Lower leg skin (tissue), 3 donors: ENCODE results near the gene SHLD2.
"Not testable (repeated sequence)": the region's sequence is repeated elsewhere in the genome, so short reads cannot be mapped to it uniquely, and the experiment has no call there.

Source experiments
- POLR2A ChIP-seq, 2 donors: fragments of 450-650 bp; IDR thresholded peaks; one replicate each; pipeline ENCODE4 v1.6.1; 2016 to 2017; ENCODE audit warnings: antibody characterized with exemption in 2 of 2, mild to moderate bottlenecking in 1 of 2, moderate library complexity in 1 of 2
- TF ChIP-seq, protein P1 (sequence below), 3 donors: fragments of 450-650 bp; IDR thresholded peaks; one replicate each; pipeline ENCODE4 v1.5.1; 2016; ENCODE audit warnings: antibody characterized with exemption in 3 of 3, mild to moderate bottlenecking in 3 of 3, moderate library complexity in 2 of 3

DNA sequence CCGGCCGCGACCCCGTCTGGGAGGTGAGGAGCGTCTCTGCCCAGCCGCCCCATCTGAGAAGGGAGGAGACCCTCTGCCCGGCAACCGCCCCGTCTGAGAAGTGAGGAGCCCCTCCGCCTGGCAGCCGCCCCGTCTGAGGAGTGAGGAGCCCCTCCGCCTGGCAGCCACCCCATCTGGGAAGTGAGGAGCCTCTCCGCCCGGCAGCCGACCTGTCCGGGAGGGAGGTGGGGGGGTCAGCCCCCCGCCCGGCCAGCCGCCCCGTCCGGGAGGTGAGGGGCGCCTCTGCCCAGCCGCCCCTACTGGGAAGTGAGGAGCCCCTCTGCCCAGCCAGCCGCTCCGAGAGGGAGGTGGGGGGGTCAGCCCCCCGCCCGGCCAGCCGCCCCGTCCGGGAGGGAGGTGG is 14.4 kb upstream of the SHLD2 start:
- TF ChIP-seq, protein P1, sequence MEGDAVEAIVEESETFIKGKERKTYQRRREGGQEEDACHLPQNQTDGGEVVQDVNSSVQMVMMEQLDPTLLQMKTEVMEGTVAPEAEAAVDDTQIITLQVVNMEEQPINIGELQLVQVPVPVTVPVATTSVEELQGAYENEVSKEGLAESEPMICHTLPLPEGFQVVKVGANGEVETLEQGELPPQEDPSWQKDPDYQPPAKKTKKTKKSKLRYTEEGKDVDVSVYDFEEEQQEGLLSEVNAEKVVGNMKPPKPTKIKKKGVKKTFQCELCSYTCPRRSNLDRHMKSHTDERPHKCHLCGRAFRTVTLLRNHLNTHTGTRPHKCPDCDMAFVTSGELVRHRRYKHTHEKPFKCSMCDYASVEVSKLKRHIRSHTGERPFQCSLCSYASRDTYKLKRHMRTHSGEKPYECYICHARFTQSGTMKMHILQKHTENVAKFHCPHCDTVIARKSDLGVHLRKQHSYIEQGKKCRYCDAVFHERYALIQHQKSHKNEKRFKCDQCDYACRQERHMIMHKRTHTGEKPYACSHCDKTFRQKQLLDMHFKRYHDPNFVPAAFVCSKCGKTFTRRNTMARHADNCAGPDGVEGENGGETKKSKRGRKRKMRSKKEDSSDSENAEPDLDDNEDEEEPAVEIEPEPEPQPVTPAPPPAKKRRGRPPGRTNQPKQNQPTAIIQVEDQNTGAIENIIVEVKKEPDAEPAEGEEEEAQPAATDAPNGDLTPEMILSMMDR (IDR thresholded peaks at IDR 0.05), result not testable (repeated sequence)
- TF ChIP-seq POLR2A (IDR thresholded peaks at IDR 0.05), result not testable (repeated sequence)
